Activated CD8-positive, alpha-beta memory T cell treated with anti-CD3 and anti-CD28 coated beads for 36 hours (primary cell): ENCODE measurements around the gene EPS8L2. TPM values are rescaled to one million over a fixed set of nuclear protein-coding genes. Genes with fewer than 3 reads are reported as not detected.
"Not testable (repeated sequence)": the region's sequence is repeated elsewhere in the genome, so short reads cannot be mapped to it uniquely, and the experiment has no call there.

Source experiments
- CTCF ChIA-PET: fragments of 350-600 bp; sonication (Branson Sonifier 250); formaldehyde crosslinking; loops from one replicate; lab custom pipeline; 2021; ENCODE audit warnings: antibody characterized with exemption; lab: Charles Lee
- POLR2A ChIA-PET: fragments of 350-600 bp; sonication (Branson Sonifier 250); formaldehyde crosslinking; loops from one replicate; lab custom pipeline; 2021; ENCODE audit warnings: antibody characterized with exemption; lab: Charles Lee
- total RNA-seq, 2 experiments: library from RNA; stranded (reverse); gene quantifications; one replicate each; pipeline ENCODE4 v1.2.3, GENCODE V29; 2021

The EPS8L2 gene
- total RNA-seq, 2 experiments from 2014 or later = 12.6 to 14.3 TPM

GRCh38 chr11:686451-687243 is 19.4 kb upstream of the EPS8L2 start:
- CTCF ChIA-PET = no interaction called here
- POLR2A ChIA-PET = no interaction called here

GRCh38 chr11:687751-688150 is 18.3 kb upstream of the EPS8L2 start:
- POLR2A ChIA-PET = no interaction called here
- CTCF ChIA-PET = no interaction called here

DNA sequence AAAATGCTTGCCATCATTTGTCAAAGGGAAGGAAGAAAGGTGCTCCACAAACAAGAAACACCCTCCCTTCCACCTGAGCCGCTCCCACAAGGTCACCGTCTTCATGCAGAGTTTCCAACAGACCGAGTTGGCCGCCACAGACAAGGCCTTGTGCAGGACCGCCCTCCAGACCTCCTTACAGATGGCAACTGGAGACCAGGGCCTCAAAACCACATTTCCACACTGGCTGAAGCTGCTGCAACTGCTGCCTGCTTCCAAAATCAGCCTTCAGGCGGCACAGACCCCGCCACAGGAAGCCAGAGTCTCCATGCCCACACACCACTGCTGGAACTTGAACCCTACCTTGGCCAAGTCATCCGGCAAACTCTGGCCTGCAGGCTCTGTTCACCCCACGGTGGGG is 17.4 kb upstream of the EPS8L2 start:
- ChIA-PET POLR2A (interaction anchor here (0.7 kb wide), 1 partner anchor 153 kb away, joined by 4 read pairs; no protein-coding TSS in a partner anchor), CTCF (no interaction called here)

GRCh38 chr11:689625-690024 is 16.4 kb upstream of the EPS8L2 start:
- CTCF ChIA-PET = no interaction called here

GRCh38 chr11:690244-690643 is 15.8 kb upstream of the EPS8L2 start:
- CTCF ChIA-PET, POLR2A ChIA-PET: not testable (repeated sequence)

More at GRCh38 chr11:689625-690024, 16.4 kb upstream of the EPS8L2 start:
- POLR2A ChIA-PET = interaction anchor here (0.7 kb wide), 2 partner anchors 81 to 154 kb away, joined by 4 to 6 read pairs; no protein-coding TSS in a partner anchor

DNA sequence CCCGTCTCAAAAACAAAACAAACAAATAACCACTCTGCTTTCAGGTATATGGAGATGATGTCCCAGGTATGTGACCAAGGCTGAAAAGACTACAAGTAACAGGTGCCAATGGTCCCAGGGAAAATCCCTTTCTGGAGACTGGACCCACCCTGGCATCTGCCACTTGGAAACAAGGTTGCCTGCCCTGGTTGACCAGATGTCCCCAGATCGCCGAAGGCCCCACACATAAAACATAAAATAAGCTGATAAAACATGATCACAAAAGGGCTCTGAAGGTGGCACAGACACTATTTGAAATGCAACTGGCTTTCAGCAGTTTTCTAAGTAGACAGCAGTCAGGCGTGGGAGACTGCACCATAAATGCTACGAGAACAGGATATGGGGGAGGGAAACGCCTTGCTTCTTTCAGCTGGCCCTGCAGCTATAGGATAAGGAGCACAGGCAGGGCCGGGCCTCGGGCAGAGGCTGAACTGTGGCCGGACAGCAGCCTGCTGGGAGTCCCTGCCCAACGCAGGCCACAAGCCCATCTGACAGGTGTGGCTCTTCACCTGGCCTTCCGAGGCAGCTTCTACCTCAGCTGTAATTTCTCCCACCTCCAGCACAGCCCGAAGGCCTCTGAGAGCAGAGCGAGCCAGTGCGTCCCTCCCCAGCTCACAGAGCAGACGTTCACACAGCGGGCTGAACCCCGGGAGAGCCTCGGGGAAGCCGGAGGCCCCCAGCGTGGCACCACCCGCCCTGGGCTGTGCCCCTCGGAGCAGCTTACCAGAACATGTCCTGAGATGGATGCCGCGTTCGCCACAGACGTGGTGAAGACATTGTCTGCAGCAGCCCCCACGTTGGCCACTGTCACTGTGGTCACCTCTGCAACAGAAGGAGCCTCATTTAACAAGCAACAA is 15.0 kb upstream of the EPS8L2 start:
- ChIA-PET POLR2A (no interaction called here), CTCF (interaction anchor here (0.9 kb wide), 2 partner anchors 35 to 36 kb away, joined by 3 read pairs; no protein-coding TSS in a partner anchor)

DNA sequence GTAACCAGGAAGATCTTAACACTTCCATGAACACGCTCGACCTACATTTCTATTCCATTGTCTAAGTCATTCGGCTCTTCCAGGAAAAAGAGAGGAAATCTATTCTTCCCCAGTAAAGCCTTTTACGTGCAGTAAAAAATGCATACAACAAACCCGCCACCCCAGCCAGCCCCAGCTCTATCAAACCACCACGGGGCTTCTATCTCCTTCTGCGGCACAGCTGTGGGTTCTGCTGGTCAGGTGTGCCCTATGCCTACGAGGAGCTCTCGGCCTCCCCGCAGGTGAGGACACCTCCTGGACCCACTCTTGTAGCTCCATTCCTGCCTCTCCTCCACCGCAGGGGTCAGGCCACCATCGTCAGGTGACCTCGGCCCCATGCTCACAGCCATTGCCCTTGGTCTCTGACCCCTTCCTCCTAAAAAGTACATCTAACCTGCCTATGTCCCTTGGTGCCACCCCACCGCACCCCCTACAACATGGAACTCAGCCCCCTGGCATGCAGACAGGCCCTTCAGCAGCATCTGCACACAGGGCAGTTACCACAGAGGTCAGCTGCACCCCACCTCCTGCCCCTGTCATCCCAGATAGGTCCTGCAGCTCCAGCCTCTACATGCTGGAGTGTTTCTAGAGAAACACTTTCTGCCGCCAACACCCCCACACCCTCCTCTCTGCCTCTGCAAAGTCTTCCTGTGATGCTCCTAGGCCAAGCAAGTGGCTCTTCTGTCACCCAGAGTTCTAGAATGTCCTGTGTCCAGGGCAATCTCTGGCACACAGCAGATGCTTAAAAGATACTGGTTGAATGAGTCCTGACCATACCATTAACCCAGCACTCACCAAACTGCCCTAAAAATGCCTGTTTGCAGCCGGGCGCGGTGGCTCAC is 14.1 kb upstream of the EPS8L2 start:
- ChIA-PET CTCF (interaction anchor here (0.6 to 1.0 kb wide), 3 partner anchors 35 to 114 kb away, joined by 3 read pairs; no protein-coding TSS in a partner anchor), POLR2A (interaction anchor here (0.6 kb wide), 1 partner anchor 34 kb away, joined by 3 read pairs; no protein-coding TSS in a partner anchor)

DNA sequence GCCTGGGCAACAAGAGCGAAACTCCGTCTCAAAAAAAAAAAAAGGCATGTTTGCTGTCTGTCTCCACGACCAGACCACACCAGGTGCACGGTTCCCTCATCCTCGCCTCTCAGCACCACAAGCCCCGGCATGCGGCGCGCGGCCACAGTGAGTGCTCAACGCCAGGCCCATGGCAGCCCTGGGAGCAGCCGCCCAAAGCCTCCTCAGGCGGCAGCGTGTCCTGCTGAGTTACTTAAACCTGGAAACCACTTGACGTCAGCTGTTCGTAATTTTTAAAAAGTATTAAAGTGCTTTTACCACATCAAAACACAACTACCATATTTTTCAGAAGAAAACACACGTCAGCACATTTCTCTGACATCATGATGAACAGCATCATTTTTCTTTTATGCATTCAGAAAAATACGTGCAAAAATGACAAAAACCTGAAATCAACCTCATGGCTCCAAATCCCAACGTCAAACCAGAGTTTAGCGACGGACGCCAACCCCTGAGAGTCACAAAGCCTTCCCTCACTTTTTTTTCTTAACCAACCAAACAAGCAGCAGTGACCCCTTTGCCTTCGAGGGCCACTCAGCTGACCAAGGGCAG is 13.1 kb upstream of the EPS8L2 start:
- ChIA-PET POLR2A (interaction anchor here (1.0 kb wide), 1 partner anchor 9 kb away, joined by 4 read pairs; no protein-coding TSS in a partner anchor), CTCF (interaction anchor here (0.6 to 5.5 kb wide), 4 partner anchors 11 to 113 kb away, joined by 3 to 56 read pairs (median 3); no protein-coding TSS in a partner anchor)

GRCh38 chr11:693415-693831 is 12.6 kb upstream of the EPS8L2 start:
- ChIA-PET CTCF (interaction anchor here (1.2 to 5.5 kb wide), 2 partner anchors 12 to 31 kb away, joined by 3 to 56 read pairs; no protein-coding TSS in a partner anchor), POLR2A (interaction anchor here (1.0 kb wide), 1 partner anchor 9 kb away, joined by 4 read pairs; no protein-coding TSS in a partner anchor)

DNA sequence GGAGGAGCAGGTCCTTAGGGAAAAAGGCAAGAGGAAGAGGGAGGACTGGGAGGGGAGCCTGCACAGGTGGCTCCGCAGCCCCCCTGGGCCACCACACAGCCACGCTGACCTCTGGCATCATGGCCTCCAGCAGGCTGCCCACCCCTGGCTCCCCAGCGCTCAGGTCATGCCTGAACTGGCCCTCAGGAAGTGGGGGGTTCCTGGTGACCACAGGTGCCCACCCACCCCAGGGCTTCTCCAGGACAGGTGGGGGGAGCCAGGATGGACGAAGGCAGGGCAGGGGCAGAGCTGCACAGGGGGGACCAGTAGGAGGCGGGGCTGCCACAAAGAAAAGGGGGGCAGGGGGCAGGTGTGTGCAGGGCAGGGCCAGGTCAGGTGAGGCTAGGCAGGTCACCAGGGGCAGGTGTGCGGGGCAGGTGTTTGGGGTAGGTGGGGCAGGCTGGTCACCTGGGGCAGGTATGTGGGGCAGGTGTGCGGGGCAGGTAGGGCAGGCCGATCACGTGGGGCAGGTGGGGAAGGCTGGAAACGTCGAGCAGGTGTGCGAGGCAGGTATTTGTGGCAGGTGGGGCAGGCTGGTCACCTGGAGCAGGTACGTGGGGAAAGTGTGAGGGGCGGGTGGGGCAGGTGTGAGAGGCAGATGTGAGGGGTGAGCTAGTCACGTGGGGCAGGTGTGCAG is 12.0 kb upstream of the EPS8L2 start:
- ChIA-PET POLR2A (interaction anchor here (1.0 kb wide), 1 partner anchor 10 kb away, joined by 4 read pairs; no protein-coding TSS in a partner anchor), CTCF (interaction anchor here (1.2 to 5.5 kb wide), 2 partner anchors 13 to 31 kb away, joined by 3 to 56 read pairs; no protein-coding TSS in a partner anchor)

GRCh38 chr11:694563-695287 is 11.3 kb upstream of the EPS8L2 start, which contains the start of gene DEAF1:
Gene DEAF1, minus strand, starts transcription at chr11:695222. Its CDS starts 175 bp downstream, at chr11:695047.
- POLR2A ChIA-PET = interaction anchor here (2.4 kb wide), 1 partner anchor 31 kb away, joined by 18 read pairs; no protein-coding TSS in a partner anchor
- CTCF ChIA-PET = interaction anchor here (5.5 kb wide), 1 partner anchor 30 kb away, joined by 56 read pairs; no protein-coding TSS in a partner anchor

- POLR2A ChIA-PET = interaction anchor here (0.6 to 2.4 kb wide), 4 partner anchors 10 to 874 kb away, joined by 3 to 18 read pairs (median 5); no protein-coding TSS in a partner anchor
- CTCF ChIA-PET = interaction anchor here (0.6 to 5.5 kb wide), 4 partner anchors 9 to 53 kb away, joined by 3 to 56 read pairs (median 8); partner anchors contain the start of gene TALDO1
Observed at GRCh38 chr11:695288-695537, 10.8 kb upstream of the EPS8L2 start.

DNA sequence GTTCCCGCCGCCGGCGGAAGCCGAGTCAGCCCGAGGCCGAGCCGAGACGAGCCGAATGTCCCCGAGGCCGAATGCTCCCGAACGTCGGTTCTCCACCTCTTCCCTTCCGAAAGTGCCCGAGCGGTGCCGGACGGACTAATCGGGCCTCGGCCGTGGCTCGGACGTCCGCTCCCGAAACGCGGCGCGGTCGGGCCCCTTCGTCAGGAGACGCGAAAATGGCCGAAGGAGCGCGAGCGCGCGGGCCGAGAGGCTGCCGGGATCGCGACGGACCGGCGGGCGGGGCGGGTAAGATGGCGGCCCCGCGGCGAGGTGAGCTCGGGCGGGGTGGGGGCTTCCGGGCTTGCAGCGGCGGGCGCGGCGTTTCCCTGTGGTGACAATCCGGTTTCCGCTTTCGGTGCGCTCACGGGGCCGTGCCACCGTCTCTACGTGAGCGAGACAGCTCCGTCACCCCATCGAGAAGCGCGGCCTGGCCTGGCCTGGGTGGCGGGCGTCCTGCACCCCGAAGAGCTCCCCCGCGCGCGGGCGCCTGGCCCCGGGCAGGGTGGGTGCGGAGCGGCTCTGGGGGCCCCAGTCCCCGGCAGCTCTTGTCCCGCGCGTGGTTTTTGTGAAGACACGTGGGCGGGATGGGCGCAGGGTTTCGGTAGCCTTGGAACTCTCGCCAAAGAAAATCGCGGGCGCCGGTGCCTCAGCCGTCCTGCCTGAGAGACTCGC is 10.3 kb upstream of the EPS8L2 start, which contains the start of gene TMEM80:
TMEM80 (plus strand) TSS at position 279 of the 711 bp plus-strand sequence; CDS start at position 291, 12 bp downstream.
- CTCF ChIA-PET = interaction anchor here (0.6 to 5.5 kb wide), 7 partner anchors 9 to 141 kb away, joined by 3 to 56 read pairs (median 3); partner anchors contain the start of gene TALDO1
- POLR2A ChIA-PET = interaction anchor here (0.6 to 2.4 kb wide), 4 partner anchors 9 to 873 kb away, joined by 3 to 18 read pairs (median 5); no protein-coding TSS in a partner anchor

DNA sequence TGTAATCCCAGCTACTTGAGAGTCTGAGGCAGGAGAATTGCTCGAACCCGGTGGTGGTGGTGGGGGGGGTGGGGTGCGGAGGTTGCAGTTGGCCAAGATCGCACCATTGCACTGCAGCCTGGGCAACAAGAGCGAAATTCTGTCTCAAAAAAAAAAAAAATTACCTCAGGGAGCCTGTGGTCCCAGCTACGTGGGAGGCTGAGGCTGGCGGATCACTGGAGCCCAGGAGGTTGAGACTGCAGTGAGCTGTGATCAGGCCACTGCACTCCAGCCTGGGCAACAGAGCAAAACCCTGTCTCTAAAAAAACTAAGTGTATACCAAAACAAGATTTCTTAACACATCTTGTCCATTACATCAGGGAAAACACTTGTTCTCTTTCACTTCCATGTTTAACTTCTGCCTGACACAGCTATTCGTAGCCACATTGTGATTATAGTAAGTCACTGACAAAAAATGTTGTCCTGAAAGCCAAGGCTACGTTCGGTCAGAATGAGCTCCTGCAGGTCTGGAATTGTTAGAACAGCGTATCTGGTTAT is 9.0 kb upstream of the EPS8L2 start:
- ChIA-PET POLR2A (interaction anchor here (0.6 to 2.4 kb wide), 4 partner anchors 29 to 565 kb away, joined by 3 to 18 read pairs (median 4); no protein-coding TSS in a partner anchor), CTCF (interaction anchor here (0.7 to 5.5 kb wide), 9 partner anchors 10 to 142 kb away, joined by 3 to 56 read pairs (median 4); partner anchors contain the start of gene TALDO1)

- ChIA-PET CTCF (interaction anchor here (1.4 to 5.5 kb wide), 7 partner anchors 9 to 142 kb away, joined by 3 to 56 read pairs (median 7); partner anchors contain the start of gene TALDO1), POLR2A (no interaction called here)
Observed at GRCh38 chr11:697811-698311, 8.2 kb upstream of the EPS8L2 start.
